Keratinocyte (primary cell): ENCODE data around the gene GNLY.

Source experiments
- EZH2 ChIP-seq: IDR thresholded peaks from one replicate; pipeline ENCODE4 v1.6.1; 2012; ENCODE audit warnings: inconsistent platforms, mild to moderate bottlenecking, low read length, moderate library complexity
- TF ChIP-seq, protein P1 (sequence below), 3 experiments: IDR thresholded peaks in 1 of 3; conservative IDR thresholded peaks in 1 of 3; optimal IDR thresholded peaks in 1 of 3; 2 replicates in 2 of 3; 3 replicates in 1 of 3; pipeline versions ENCODE3 to v1.5.1; 2011; ENCODE audit warnings: low read length in 3 of 3, mild to moderate bottlenecking in 3 of 3, moderate library complexity in 2 of 3, control low read depth in 1 of 3, inconsistent platforms in 1 of 3; ENCODE audit not compliant: insufficient read depth in 2 of 3; ENCODE audit errors: extremely low read depth in 1 of 3

- TF ChIP-seq, protein P1, sequence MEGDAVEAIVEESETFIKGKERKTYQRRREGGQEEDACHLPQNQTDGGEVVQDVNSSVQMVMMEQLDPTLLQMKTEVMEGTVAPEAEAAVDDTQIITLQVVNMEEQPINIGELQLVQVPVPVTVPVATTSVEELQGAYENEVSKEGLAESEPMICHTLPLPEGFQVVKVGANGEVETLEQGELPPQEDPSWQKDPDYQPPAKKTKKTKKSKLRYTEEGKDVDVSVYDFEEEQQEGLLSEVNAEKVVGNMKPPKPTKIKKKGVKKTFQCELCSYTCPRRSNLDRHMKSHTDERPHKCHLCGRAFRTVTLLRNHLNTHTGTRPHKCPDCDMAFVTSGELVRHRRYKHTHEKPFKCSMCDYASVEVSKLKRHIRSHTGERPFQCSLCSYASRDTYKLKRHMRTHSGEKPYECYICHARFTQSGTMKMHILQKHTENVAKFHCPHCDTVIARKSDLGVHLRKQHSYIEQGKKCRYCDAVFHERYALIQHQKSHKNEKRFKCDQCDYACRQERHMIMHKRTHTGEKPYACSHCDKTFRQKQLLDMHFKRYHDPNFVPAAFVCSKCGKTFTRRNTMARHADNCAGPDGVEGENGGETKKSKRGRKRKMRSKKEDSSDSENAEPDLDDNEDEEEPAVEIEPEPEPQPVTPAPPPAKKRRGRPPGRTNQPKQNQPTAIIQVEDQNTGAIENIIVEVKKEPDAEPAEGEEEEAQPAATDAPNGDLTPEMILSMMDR (optimal IDR thresholded peaks at IDR 0.05 in 1 of 3, IDR thresholded peaks at IDR 0.05 in 1 of 3, conservative IDR thresholded peaks at IDR 0.05 in 1 of 3; ENCODE audit: extremely low read depth in 1 of 3, insufficient read depth in 2 of 3, low read length in 3 of 3), result no peak
- no peak for TF ChIP-seq EZH2
Observed at GRCh38 chr2:85681372-85681763, 12.8 kb upstream of the GNLY start.
